GM18511 (cell line): ENCODE data around the gene TTC13.

ENCODE experiments used
- ATAC-seq: cut with Tn5 transposase; IDR thresholded peaks from one replicate; pipeline ENCODE4 v1.9.1; 2021; ENCODE audit warnings: mild to moderate bottlenecking, moderate library complexity; ENCODE audit not compliant: unreplicated experiment

TTC13 gene

DNA sequence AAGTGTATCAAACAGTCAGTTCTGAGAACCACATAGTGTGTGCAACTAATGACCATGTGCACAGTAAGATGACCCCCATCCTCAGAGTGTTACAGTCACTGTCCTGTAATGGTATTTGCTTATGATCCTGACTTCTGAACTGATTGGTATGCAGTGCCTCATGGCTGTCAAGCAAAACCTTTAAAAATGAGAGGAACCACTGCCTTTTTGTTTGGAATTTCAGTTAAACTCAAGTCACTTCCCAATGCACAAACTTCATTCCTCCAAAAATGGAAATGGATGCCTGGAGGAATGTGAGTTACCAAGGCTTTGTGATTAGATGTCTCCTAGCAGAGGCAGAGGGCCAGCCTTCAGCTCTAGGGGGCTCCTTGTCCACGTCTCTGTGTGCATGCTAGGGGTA lies 120.8 kb downstream of the TTC13 start:
- ATAC-seq, result no peak

DNA sequence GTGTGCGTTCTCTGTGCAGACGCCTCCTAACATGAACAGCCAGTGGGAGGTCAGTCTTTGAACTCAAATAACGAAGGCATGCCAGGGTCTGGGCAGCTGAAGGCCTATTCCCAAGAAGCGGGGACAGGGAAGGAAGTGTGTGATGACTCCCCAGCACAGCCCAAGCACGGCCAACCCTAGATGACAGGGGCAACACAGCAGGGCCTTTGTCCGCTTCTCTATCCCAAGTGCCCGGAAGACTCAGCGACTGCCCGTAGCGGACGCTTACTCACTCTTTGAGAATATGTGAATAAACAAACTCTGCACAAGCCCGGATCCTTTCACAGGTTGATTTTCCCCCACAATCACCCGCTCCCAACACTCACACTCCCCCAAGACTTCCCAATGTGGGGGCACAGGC lies 121.6 kb downstream of the TTC13 start:
- ATAC-seq, result no peak
